Measurements from ENCODE around the gene HS2ST1.

Gene HS2ST1

GRCh38 chr1:87017998-87018672, 103.7 kb downstream of the HS2ST1 start:
- TF ChIP-seq RARB (CRISPR knock-in tag; IDR thresholded peaks at IDR 0.05) (no peak), OSR1 (CRISPR knock-in tag; IDR thresholded peaks at IDR 0.05) (no peak), ARNTL (CRISPR knock-in tag; IDR thresholded peaks at IDR 0.05; ENCODE audit: borderline replicate concordance, low read depth) (no peak), GLIS3 (CRISPR knock-in tag; IDR thresholded peaks at IDR 0.05) (no peak), ZNF565 (CRISPR knock-in tag; conservative IDR thresholded peaks at IDR 0.05; ENCODE audit: low read depth) (no peak), CREB5 (CRISPR knock-in tag; IDR thresholded peaks at IDR 0.05; ENCODE audit: low read depth) (no peak), ZFP30 (CRISPR knock-in tag; IDR thresholded peaks at IDR 0.05) (no peak), PPARA (CRISPR knock-in tag; IDR thresholded peaks at IDR 0.05; ENCODE audit: borderline replicate concordance) (no peak), BACH2 (CRISPR knock-in tag; IDR thresholded peaks at IDR 0.05; ENCODE audit: borderline replicate concordance) (no peak), ZFP3 (CRISPR knock-in tag; IDR thresholded peaks at IDR 0.05) (no peak), TSHZ2 (CRISPR knock-in tag; IDR thresholded peaks at IDR 0.05) (no peak), TOX (CRISPR knock-in tag; IDR thresholded peaks at IDR 0.05; ENCODE audit: borderline replicate concordance) (no peak), ZC3H10 (CRISPR knock-in tag; IDR thresholded peaks at IDR 0.05) (no peak), PATZ1 (CRISPR knock-in tag; IDR thresholded peaks at IDR 0.05; ENCODE audit: borderline replicate concordance) (no peak), TCF4 (CRISPR knock-in tag; IDR thresholded peaks at IDR 0.05; ENCODE audit: borderline replicate concordance) (no peak), CSDC2 (CRISPR knock-in tag; IDR thresholded peaks at IDR 0.05) (no peak), CSRNP3 (CRISPR knock-in tag; IDR thresholded peaks at IDR 0.05) (no peak), ZNF70 (CRISPR knock-in tag; IDR thresholded peaks at IDR 0.05) (no peak), ZNF8 (CRISPR knock-in tag; IDR thresholded peaks at IDR 0.05) (no peak), SNAI2 (CRISPR knock-in tag; IDR thresholded peaks at IDR 0.05) (no peak)
- ATAC-seq, result peak; percentile 40; the same call in 2 of the 3 replicates

GRCh38 chr1:87023326-87023725, 108.9 kb downstream of the HS2ST1 start:
- ATAC-seq, result no peak
- TF ChIP-seq CSDC2 (CRISPR knock-in tag; IDR thresholded peaks at IDR 0.05), result no peak
- no peak for TF ChIP-seq RARB (CRISPR knock-in tag; IDR thresholded peaks at IDR 0.05)
- TF ChIP-seq TSHZ2 (CRISPR knock-in tag; IDR thresholded peaks at IDR 0.05), result no peak
- TF ChIP-seq POU6F1 (CRISPR knock-in tag; IDR thresholded peaks at IDR 0.05; ENCODE audit: borderline replicate concordance, low read depth), result no peak
- no peak for TF ChIP-seq ZNF8 (CRISPR knock-in tag; IDR thresholded peaks at IDR 0.05)
- TF ChIP-seq PATZ1 (CRISPR knock-in tag; IDR thresholded peaks at IDR 0.05; ENCODE audit: borderline replicate concordance), result no peak
- no peak for TF ChIP-seq BACH2 (CRISPR knock-in tag; IDR thresholded peaks at IDR 0.05; ENCODE audit: borderline replicate concordance)
- TF ChIP-seq TOX (CRISPR knock-in tag; IDR thresholded peaks at IDR 0.05; ENCODE audit: borderline replicate concordance), result no peak
- no peak for TF ChIP-seq TCF4 (CRISPR knock-in tag; IDR thresholded peaks at IDR 0.05; ENCODE audit: borderline replicate concordance)
- no peak for TF ChIP-seq ESRRG (CRISPR knock-in tag; IDR thresholded peaks at IDR 0.05)
- no peak for TF ChIP-seq ISL1 (CRISPR knock-in tag; IDR thresholded peaks at IDR 0.05)
- TF ChIP-seq SNAI2 (CRISPR knock-in tag; IDR thresholded peaks at IDR 0.05), result no peak
- no peak for TF ChIP-seq ARNTL (CRISPR knock-in tag; IDR thresholded peaks at IDR 0.05; ENCODE audit: borderline replicate concordance, low read depth)
- TF ChIP-seq CSRNP3 (CRISPR knock-in tag; IDR thresholded peaks at IDR 0.05), result no peak
- TF ChIP-seq ZNF70 (CRISPR knock-in tag; IDR thresholded peaks at IDR 0.05), result no peak

All from SK-N-SH treated with all-trans-retinoic acid at 6 μM for 48 hours (cell line).